ENCODE results near the gene METTL27.
"Not testable (repeated sequence)": the region's sequence is repeated elsewhere in the genome, so short reads cannot be mapped to it uniquely, and the experiment has no call there.

DNA sequence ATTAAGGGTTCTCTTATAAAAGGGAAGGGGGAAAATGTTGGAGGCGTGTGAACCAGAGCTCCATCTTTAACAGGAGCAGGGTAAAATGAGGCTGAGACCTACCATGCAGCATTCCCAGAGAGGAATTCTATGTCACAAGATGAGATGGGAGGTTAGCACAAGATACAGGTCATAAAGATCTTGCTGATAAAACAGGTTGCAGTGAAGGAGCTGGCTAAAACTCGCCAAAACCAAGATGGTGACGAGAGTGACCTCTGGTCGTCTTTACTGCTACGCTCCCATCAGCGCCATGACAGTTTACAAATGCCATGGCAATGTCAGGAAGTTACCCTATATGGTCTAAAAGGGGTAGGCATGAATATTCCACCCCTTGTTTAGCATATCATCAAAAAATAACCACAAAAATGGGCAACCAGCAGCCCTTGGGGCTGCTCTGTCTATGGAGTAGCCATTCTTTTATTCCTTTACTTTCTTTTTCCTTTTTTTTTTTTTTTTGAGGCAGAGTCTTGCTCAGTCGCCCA lies 51.1 kb downstream of the METTL27 start:
- not testable (repeated sequence) for TF ChIP-seq NFRKB (IDR thresholded peaks at IDR 0.05); LEF1 (IDR thresholded peaks at IDR 0.05; ENCODE audit: borderline replicate concordance); TARDBP (IDR thresholded peaks at IDR 0.05)

Measured in HEK293T (cell line).